Measurements from ENCODE around the gene ARHGAP19.

ARHGAP19 gene

DNA sequence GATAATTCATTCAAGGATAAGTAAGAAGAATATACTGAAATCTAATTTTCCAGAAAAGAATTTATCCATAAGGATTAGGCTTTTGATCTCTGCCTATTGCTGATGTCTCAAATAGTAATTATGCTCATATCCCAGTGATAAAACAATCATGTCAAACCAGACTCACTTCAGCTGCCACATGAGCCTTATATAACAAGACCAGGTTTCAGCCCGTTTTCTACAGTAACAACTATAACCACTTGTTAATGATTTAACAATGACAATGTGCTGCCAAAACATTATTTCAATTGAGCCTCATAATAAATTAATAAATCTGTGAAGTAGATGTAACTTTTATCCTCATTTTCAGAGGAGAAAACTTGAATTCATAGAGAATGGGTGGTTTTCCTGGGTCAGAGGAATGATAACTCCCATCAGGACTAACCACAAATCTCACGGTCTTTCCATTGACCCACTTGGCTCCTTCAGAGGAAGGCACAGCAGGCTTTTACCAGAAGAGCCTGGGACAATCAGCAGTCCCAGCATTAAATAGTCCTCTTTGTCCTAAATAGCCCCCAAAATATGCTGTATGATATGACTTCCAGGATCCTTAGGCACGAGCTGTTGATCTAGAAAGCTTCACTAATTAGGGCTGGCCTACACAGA, 64.2 kb downstream of the ARHGAP19 start:
- no peak for DNase-seq

- DNase-seq, result no peak
Observed at GRCh38 chr10:97226398-97226797, 66.0 kb downstream of the ARHGAP19 start.

GRCh38 chr10:97224483-97225435, 67.7 kb downstream of the ARHGAP19 start:
- no peak for DNase-seq

DNA sequence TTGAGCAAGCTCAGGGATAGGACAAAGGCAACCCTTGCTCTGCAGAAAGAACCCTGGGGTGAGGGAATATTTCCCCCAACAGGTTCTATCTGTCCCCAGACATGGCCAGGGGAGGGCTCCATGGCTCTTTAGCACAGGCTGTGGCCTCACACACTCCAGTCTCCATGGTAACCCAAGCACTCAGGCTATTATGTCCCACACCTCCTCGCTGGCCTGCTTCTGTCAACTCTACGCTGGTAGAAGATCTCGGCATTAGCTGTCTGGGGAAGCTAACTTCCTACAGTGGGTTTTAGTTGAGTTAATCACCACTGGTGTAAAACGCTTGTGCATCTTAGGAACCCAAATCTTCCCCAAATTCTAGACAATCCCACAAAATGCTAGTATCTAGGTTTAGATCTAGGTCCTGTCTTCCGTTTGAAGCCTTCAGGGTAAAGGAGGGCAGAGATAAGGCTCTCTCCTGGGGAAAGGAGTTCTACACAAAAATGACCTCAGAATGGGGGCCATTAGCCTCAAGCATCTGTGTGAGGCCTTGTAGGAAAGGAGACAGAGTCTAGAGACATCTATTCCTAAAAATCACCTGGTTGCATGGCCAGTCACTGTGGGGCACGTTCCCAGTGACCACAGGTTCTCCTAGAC, 70.0 kb downstream of the ARHGAP19 start:
- no peak for DNase-seq

DNA sequence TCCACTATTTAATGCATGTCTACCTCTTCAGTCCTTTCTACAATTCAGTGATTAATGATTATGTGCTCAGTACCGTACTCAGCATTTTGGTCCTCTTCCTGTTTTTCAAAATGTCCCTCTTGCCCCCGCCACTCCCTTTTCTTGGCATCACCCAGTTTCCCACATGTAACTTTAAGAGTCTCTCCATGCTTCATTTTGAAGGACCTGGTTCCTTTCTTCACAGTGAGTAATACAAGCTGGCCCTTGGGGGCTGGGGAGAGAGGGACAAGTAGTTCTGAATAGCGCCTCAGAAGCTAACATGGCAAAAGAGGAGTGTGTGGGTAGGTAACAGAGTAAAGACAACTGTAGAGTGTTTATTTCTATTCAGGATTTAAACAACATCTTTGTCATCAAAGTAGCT, 72.1 kb downstream of the ARHGAP19 start:
- DNase-seq, result no peak

GRCh38 chr10:97217299-97217698, 75.1 kb downstream of the ARHGAP19 start:
- DNase-seq, result peak; percentile 31

DNA sequence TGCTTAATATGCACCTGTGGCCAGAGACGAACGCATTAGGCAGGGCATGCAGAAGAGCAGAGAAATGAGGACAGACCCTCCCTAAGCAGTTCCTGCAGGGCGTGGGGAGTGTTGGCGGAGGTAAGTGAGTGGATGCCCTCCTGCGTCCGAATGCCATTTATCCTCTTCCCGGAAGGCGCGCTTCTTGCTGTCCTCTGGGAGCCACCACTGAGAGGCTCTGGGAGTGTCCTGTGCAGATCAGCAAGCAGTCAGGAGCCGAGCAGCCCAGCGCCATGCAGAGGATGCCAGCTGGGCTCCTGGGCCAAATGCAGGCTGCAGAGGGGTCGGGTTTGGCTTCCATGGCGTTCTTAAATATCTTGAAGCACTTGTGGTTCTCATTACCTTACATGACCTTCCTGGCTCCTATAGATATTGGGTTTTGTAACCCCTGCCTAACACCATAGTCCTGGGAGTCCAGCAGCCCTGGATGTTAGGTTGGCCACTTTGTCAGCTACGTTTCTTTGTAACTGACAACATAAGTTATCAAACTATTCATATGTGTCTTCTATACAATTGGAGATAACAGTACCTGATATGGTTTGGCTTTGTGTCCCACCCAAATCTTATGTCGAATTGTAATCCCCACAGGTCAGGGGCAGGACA, 76.7 kb downstream of the ARHGAP19 start:
- DNase-seq, result no peak

DNA sequence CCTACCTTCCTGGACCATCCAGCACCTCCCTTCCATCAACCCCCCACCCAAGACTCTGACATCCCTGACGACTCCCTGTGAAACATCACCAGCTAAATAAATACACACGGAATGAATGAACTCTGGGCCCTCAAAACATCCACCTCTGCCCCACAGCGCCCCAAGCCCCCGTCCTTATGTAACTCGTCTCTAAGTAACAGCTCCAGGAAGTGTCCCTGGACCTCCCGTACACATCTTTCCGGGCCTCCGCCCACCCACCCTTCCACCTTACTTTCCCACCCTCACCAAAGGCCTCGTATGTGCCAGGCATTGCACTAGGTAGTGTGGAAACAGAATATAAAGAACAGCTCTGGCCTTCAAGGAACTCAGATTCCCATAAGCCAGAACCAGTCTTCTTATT, 79.0 kb downstream of the ARHGAP19 start:
- DNase-seq, result no peak

- no peak for DNase-seq
Observed at GRCh38 chr10:97211229-97211628, 81.2 kb downstream of the ARHGAP19 start.

DNA sequence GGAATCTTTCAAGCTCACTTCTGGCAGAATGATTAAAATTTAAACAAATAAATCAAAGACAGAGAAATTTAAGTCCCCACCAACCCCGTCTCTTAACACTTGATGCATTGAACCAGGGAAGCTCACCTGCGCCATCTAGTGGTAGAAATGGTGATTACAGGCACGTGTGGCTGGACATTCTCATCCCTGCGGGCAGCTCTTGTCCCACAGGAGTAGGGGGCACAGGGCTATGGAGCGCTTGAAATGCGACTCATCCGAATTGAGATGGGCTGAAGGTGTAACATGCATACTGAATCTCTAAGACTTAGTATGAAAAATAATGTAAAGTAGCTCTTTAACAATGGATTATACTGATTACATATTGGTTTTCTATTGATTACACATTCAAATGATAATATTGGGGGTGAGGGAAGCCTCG, 81.9 kb downstream of the ARHGAP19 start:
- DNase-seq, result peak; percentile 49

DNA sequence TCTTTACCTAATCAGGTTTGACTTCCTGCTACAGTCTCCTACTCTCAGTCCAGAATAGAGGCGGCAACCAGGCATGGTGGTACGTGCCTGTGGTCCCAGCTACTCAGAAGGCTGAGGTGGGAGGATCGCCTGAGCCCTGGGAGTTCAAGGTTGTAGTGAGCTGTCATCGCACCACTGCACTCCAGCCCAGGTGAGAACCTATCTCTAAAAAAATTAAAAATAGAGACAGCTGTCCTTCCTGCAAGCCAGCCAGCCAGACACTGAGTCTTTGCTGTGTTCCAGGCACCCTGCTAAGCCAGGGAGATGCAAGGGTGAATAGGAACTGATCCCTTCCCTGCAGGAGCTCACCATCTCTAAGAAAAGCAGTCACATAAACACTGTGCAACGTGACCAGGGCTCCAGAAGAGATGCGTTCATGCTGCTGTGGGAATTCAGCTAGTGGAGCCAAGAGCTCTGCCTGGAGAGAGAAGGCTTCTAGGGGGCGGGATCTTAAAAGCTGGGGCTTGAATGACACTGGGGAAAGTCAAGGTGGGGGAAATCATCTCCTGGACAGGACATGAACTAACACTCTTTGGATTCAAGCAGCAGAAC, 84.6 kb downstream of the ARHGAP19 start:
- DNase-seq, result no peak

GRCh38 chr10:97207131-97207530, 85.3 kb downstream of the ARHGAP19 start:
- no peak for DNase-seq

- DNase-seq, result no peak
Observed at GRCh38 chr10:97204826-97205679, 87.4 kb downstream of the ARHGAP19 start.

DNA sequence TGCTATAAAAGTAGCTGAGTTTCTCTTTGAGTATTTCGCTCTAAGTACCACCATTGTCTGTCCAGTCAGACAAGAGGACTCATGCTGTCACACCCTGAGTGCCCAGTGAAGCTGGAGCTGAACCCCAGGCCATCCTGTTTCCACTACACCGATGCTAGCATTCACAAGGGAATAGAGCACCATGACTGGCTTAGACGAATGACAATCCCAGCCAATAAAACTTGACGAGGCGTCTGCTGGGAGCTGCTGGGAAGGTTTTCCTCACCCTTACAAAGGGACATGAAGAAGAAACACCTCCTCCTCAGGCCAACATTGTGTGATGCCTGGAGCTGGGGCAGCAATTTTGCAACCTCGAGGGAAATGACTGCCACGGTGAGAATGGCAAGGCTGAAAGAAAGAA, 89.2 kb downstream of the ARHGAP19 start:
- DNase-seq, result no peak

DNA sequence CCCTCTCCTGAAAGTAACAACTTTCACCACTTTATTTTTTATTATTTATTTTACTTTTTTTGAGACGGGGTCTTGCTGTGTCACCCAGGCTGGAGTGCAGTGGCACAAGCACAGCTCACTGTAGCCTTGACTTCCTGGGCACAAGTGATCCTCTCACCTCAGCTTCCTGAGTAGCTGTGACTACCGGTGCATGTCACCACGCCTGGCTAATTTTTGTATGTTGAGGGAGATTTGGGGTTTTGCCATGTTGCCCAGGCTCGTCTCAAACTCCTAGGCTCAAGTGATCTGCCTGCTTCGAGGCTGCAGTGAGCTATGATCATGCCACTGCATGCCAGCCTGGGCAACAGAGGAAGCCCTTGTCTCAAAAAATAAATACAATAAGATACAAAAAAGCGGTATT, 91.8 kb downstream of the ARHGAP19 start:
- no peak for DNase-seq

GRCh38 chr10:97199152-97199551, 93.3 kb downstream of the ARHGAP19 start:
- DNase-seq, result no peak

DNA sequence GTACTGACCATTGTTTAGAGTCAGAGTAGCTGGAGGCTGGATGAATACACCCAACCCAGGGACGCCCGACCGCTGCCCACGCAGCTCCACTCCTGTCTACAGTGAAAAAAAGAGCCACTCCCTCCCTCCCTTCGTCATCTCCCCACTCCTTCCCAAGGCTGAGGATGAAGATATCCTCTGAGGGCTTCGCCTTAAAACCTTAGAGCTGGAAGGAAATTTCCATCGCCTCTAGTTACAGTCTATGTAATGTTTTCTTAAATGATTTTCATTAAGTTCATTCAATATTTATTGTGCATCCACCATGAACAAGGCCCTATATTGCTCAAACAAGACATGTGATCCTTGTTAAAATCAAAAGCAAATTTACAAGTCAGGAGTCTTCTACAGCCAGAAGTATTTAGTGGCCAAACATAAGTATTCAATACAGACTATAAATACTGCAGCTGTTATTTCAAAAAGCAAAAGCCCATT, 95.4 kb downstream of the ARHGAP19 start:
- no peak for DNase-seq

- peak; percentile 38 for DNase-seq
Observed at GRCh38 chr10:97196223-97197029, 96.0 kb downstream of the ARHGAP19 start.

- DNase-seq, result no peak
Observed at GRCh38 chr10:97195706-97196222, 96.7 kb downstream of the ARHGAP19 start.

DNA sequence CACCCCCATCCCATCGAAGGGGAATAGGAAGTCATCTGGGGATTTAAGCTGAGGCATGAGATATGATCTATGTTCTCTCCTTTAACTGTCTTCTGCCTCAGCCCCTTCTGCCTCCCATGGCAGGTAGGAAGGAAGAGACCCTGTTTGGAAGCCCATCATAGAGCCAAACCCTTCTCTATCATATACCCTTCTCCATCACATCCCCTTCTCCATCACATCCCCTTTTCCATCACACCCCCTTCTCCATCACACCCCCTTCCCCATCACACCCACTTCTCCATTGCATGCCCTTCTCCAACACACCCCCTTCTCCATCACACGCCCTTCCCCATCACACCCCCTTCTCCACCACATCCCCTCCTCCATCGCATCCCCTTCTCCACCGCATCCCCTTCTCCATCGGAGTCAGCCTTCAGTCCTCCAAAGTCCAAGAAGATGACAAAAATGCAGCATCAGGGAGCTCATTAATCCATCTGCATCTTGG, 99.4 kb downstream of the ARHGAP19 start:
- DNase-seq, result no peak
